Heart right ventricle (tissue), 16 donors: ENCODE results near the gene RAC3. TPM values are rescaled to one million over a fixed set of nuclear protein-coding genes. Genes with fewer than 3 reads are reported as not detected.

Experiments
- ATAC-seq, 8 donors: fragments of 200-7000 bp; cut with Tn5 transposase; one replicate each; pipeline ENCODE4 v1.9.1; 2020; ENCODE audit warnings: mild to moderate bottlenecking in 8 of 8, moderate library complexity in 8 of 8, moderate number of reproducible peaks in 1 of 8
- DNase-seq, 2 donors: peaks; one replicate each; pipeline ENCODE4 v3.0.0-alpha.2; 2020
- H3K27ac ChIP-seq, 10 donors: fragments of 200-600 bp; sonication (generic) in 2 of 10; one replicate each; pipeline versions ENCODE4 v1.5.0 to v1.8.0; 2020 to 2022; ENCODE audit warnings: mild to moderate bottlenecking in 3 of 10
- H3K27me3 ChIP-seq, 7 donors: fragments of 200-600 bp; one replicate each; pipeline ENCODE4 v1.8.0; 2021 to 2022; ENCODE audit warnings: mild to moderate bottlenecking in 2 of 7
- H3K36me3 ChIP-seq, 9 donors: fragments of 200-600 bp; sonication (generic) in 1 of 9; one replicate each; pipeline versions ENCODE4 v1.5.0 to v1.8.0; 2020 to 2022; ENCODE audit warnings: mild to moderate bottlenecking in 2 of 9
- H3K4me1 ChIP-seq, 9 donors: fragments of 200-600 bp; sonication (generic) in 1 of 9; one replicate each; pipeline versions ENCODE4 v1.5.0 to v1.8.0; 2020 to 2022; ENCODE audit warnings: mild to moderate bottlenecking in 4 of 9
- H3K4me3 ChIP-seq, 10 donors: fragments of 200-600 bp; sonication (generic) in 2 of 10; one replicate each; pipeline versions ENCODE4 v1.5.0 to v1.8.0; 2020 to 2022; ENCODE audit warnings: mild to moderate bottlenecking in 7 of 10, moderate library complexity in 2 of 10
- H3K9me3 ChIP-seq, 11 donors: fragments of 200-600 bp in 10 of 11; sonication (generic) in 2 of 11; one replicate each; pipeline versions ENCODE4 v1.5.0 to v1.8.0; 2013 to 2022; ENCODE audit warnings: mild to moderate bottlenecking in 2 of 11, control low read depth in 1 of 11, moderate library complexity in 1 of 11
- WGBS, 2 donors: extraction: QIAGEN DNeasy Blood & Tissue Kit; methylation state at CpG; one replicate each; pipeline ENCODE4 v1.1.7; 2013; ENCODE audit warnings: inconsistent platforms in 1 of 2; 5-methylcytosine and 5-hydroxymethylcytosine counted together
- intact Hi-C, 10 donors: fragments of 100-400 bp; cut with DNase I; formaldehyde crosslinking; loops; one replicate each; pipeline versions ENCODE4 v1.11.1 to v1.14.2; 2022
- polyA plus RNA-seq, 2 donors: library from polyadenylated mRNA; stranded (reverse); fragments of 200-250 nt; gene quantifications; one replicate each; pipeline ENCODE4 v1.2.3, GENCODE V29; 2013
- total RNA-seq, 10 donors: library from RNA; stranded (reverse); fragmentation: NEBNext Ultra II Directional in 3 of 10; extraction: Animal tissue kit (Norgen Biotek cat#: 25700) in 3 of 10; gene quantifications; one replicate each; pipeline versions ENCODE4 v1.2.1 to v1.2.4, GENCODE V29; 2021 to 2023
- TF ChIP-seq, protein P1 (sequence below), 9 donors: fragments of 200-600 bp; sonication (generic) in 2 of 9; IDR thresholded peaks; one replicate each; pipeline versions ENCODE4 v1.5.0 to v1.8.0; 2021 to 2022; ENCODE audit warnings: antibody characterized with exemption in 9 of 9, mild to moderate bottlenecking in 5 of 9, moderate library complexity in 1 of 9
- donor health status: Arrhythmogenic right ventricular cardiomyopathy.
- donor health status: ischemic (EF 13 %, LVEDD 7.1; RV severe dilation, severe dysfunction).
- donor health status: healthy with polysubstance abuse.
- donor health status: DM: no; HTN: yes; CAD: no.
- donor health status: DM: no; HTN: no; CAD: no.
- donor health status: ischemic (EF 25% LVEDD 6.9; RV normal size, moderate dysfunction).
- donor health status: ischemic (EF 25% LVEDD 5.7; RV mildly dilated, moderate dysfunction).
- donor health status: healthy.
- donor health status: DM: yes; HTN: yes; CAD: no.
- donor health status: Ischemic cardiomyopathy.
- donor health status: ischemic (EF 35%, LVEDD 5.7; RV mildly dilated, moderate dysfunction).
- donor health status: nonischemic (EF 11% LVEDD 7.7; RV severe dilation, severe dysfunction).
- donor health status: DM: yes; HTN: yes; CAD: no.
- donor health status: PGD.
- donor health status: ischemic (EF 29% LVEDD 5.4; RV normal size, mild dysfunction).
- donor health status: nonischemic (EF 23%, LVEDD 6.1; RV moderate dilation, normal function).

RAC3 gene
- total and polyA plus RNA-seq, 12 donors: 0.82 to 3.3 (median 1.1) TPM

DNA sequence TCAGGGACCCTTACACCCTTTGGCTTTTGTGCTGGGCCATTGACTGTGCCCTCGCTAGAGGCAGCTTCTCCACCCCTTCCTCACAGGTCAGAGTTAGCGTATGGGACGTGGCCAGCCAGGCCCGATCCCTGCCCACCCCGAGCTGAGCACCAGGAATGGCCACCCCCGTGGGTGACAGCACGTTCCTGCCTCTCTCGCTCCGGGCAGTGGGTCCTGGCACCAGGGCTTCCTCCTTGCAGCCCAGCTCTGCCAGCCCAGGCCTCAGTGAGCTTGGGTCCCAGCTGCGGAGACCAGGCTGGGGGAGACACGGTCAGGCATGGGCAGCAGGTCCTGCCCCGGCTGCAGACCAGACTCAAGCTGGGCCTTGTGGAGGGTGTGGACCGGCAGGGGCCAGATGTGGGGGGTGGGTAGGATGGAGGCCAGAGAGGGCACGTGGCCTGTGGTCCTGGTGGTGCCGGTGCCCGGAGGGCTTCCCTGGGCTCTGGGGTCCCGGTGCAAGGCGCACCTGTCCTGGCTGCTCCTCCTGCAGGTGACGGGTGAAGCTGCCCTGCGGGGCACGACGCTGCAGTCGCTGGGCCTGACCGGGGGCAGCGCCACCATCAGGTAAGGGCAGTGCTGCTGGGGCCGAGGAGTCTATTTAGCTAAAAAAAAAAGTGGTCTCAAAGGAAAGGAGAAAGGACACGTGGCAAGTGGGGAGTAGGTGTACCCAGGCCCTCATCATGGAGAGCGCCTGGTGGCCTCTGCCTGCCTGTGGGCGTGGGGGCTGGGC is 35.8 kb upstream of the RAC3 start:
- 95% methylated on average over 29 of the region's 29 CpGs for WGBS, 2 donors
- no peaks in the 10 kb centered on the region for H3K9me3 ChIP-seq
- no peak overlapping the region for H3K27ac ChIP-seq
- H3K36me3 ChIP-seq: peaks cover 0 to 32% (median 0%) of the 10 kb centered on the region in 9 donors
- no peak for ATAC-seq
- H3K4me1 ChIP-seq: peaks cover 4 to 31% (median 18%) of the 10 kb centered on the region in 9 donors
- TF ChIP-seq, protein P1, sequence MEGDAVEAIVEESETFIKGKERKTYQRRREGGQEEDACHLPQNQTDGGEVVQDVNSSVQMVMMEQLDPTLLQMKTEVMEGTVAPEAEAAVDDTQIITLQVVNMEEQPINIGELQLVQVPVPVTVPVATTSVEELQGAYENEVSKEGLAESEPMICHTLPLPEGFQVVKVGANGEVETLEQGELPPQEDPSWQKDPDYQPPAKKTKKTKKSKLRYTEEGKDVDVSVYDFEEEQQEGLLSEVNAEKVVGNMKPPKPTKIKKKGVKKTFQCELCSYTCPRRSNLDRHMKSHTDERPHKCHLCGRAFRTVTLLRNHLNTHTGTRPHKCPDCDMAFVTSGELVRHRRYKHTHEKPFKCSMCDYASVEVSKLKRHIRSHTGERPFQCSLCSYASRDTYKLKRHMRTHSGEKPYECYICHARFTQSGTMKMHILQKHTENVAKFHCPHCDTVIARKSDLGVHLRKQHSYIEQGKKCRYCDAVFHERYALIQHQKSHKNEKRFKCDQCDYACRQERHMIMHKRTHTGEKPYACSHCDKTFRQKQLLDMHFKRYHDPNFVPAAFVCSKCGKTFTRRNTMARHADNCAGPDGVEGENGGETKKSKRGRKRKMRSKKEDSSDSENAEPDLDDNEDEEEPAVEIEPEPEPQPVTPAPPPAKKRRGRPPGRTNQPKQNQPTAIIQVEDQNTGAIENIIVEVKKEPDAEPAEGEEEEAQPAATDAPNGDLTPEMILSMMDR (IDR thresholded peaks at IDR 0.05): no peak
- no peak for DNase-seq
- H3K4me3 ChIP-seq: no peak overlapping the region
- intact Hi-C loops: no loop called here
- no peaks in the 10 kb centered on the region for H3K27me3 ChIP-seq

DNA sequence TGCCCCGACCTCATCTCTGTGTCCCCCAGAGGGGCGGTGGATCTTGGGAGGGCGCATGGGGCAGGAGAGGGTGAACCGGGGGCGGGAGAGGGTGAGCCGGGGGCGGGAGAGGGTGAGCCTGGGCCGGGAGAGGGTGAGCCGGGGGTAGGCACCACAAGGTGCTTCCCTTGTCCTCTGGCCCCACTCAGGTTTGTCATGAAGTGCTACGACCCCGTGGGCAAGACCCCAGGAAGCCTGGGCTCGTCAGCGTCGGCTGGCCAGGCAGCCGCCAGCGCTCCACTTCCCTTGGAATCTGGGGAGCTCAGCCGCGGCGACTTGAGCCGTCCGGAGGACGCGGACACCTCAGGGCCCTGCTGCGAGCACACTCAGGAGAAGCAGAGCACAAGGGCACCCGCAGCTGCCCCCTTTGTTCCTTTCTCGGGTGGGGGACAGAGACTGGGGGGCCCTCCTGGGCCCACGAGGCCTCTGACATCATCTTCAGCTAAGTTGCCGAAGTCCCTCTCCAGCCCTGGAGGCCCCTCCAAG is 35.2 kb upstream of the RAC3 start:
- peaks cover under 1 to 25% (median 11%) of the 10 kb centered on the region in 9 donors for H3K4me1 ChIP-seq
- H3K36me3 ChIP-seq: peaks cover 0 to 32% (median 0%) of the 10 kb centered on the region in 9 donors
- ATAC-seq: no peak
- H3K27me3 ChIP-seq: no peaks in the 10 kb centered on the region
- DNase-seq: no peak
- WGBS, 2 donors: 91% methylated on average over 28 of the region's 28 CpGs
- H3K4me3 ChIP-seq: no peak overlapping the region
- TF ChIP-seq, protein P1 (IDR thresholded peaks at IDR 0.05): no peak
- intact Hi-C loops: no loop called here
- no peak overlapping the region for H3K27ac ChIP-seq
- no peaks in the 10 kb centered on the region for H3K9me3 ChIP-seq

DNA sequence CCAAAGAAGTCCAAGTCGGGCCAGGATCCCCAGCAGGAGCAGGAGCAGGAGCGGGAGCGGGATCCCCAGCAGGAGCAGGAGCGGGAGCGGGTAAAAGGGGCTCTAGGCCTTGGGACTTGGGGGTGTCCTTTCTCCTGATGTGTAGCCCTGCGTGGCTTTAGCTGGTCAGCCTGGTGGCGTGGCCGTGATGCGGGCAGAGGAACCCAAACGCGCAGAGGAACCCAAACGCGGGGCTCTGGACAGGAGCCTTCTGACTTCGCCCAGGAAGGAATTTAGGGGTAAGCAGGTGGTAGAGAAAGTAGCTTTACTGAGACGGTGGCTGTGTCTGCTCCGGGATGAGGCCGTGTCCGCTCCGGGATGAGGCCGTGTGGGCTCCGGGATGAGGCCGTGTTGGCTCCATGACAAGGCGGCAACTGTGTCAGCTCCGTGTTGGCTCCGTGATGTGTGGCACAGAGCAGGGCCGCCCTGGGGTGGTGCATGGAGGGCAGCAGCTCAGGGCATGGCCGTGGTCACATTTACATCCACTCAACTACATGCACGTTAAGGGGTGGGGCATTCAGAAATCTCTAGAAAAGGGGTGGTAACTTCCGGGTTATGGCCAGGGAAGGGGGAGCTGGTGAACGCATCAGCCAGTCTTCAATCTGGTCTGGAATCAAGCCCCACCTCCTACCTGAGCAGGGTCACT is 34.6 kb upstream of the RAC3 start:
- no peak overlapping the region for H3K27ac ChIP-seq
- intact Hi-C loops: no loop called here
- H3K4me1 ChIP-seq: peaks cover 0 to 23% (median 9%) of the 10 kb centered on the region in 9 donors
- peaks cover 0 to 32% (median 0%) of the 10 kb centered on the region in 9 donors for H3K36me3 ChIP-seq
- DNase-seq (no peak), ATAC-seq (no peak)
- H3K9me3 ChIP-seq: no peaks in the 10 kb centered on the region
- TF ChIP-seq, protein P1 (IDR thresholded peaks at IDR 0.05): no peak
- H3K4me3 ChIP-seq: no peak overlapping the region
- WGBS, 2 donors: 95 to 96% methylated on average over 30 of the region's 30 CpGs
- no peaks in the 10 kb centered on the region for H3K27me3 ChIP-seq

DNA sequence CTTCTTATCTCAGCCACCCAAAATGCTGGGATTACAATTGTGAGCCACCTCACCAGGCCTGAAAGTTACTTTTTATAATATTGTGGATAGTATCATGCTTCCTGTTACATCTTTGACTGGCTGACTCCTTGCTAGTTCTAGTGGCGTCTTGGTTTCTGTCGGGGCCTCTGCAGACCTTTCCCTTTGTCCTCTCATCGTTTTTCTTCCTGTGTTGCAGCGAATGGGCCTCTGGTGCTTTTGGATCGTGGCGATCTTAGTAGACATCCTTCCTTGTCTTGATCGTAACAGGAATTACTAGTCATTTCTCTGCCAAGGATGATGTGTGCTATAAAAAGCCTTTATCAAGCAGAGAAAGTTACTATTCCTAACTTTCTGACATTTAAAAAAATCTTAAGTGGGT is 33.3 kb upstream of the RAC3 start:
- no peaks in the 10 kb centered on the region for H3K9me3 ChIP-seq
- peaks cover 0 to 32% (median 0%) of the 10 kb centered on the region in 9 donors for H3K36me3 ChIP-seq
- TF ChIP-seq, protein P1 (IDR thresholded peaks at IDR 0.05): no peak
- H3K27me3 ChIP-seq: no peaks in the 10 kb centered on the region
- H3K27ac ChIP-seq: no peak overlapping the region
- intact Hi-C loops: no loop called here
- 72 to 75% methylated on average over 7 of the region's 7 CpGs for WGBS, 2 donors
- peaks cover 0 to 20% (median 8%) of the 10 kb centered on the region in 9 donors for H3K4me1 ChIP-seq
- no peak for ATAC-seq
- H3K4me3 ChIP-seq: no peak overlapping the region
- DNase-seq: no peak
